H1 (cell line): ENCODE measurements around the gene AVP.
"Not testable (repeated sequence)": the region's sequence is repeated elsewhere in the genome, so short reads cannot be mapped to it uniquely, and the experiment has no call there.

Source experiments
- CHD2 ChIP-seq: IDR thresholded peaks from 2 replicates; pipeline ENCODE4 v1.6.1; 2012; ENCODE audit warnings: low read length, improper control_type of control experiment
- GABPA ChIP-seq: IDR thresholded peaks from 2 replicates; pipeline ENCODE4 v1.6.1; 2011; ENCODE audit warnings: mild to moderate bottlenecking, low read length, moderate library complexity, borderline replicate concordance; ENCODE audit not compliant: insufficient read depth
- HDAC2 ChIP-seq, 2 experiments: fragments of 300-600 bp in 1 of 2; sonication (generic) in 1 of 2; IDR thresholded peaks; 2 replicates each; pipeline ENCODE4 v1.6.1; 2011 to 2012; ENCODE audit warnings: low read depth in 2 of 2, low read length in 2 of 2, mild to moderate bottlenecking in 2 of 2, moderate library complexity in 2 of 2, borderline replicate concordance in 1 of 2, inconsistent platforms in 1 of 2
- POLR2A ChIP-seq, 2 experiments: IDR thresholded peaks; 1 replicate in 1 of 2; 2 replicates in 1 of 2; pipeline ENCODE4 v1.6.1; 2011; ENCODE audit warnings: low read depth in 2 of 2, low read length in 2 of 2, mild to moderate bottlenecking in 2 of 2; ENCODE audit errors: control extremely low read depth in 1 of 2
- POLR2AphosphoS5 ChIP-seq: IDR thresholded peaks from 2 replicates; pipeline ENCODE4 v1.6.1; 2011; ENCODE audit warnings: low read depth, low read length
- TF ChIP-seq, protein P1 (sequence below), 3 experiments: IDR thresholded peaks; 1 replicate in 2 of 3; 2 replicates in 1 of 3; pipeline versions ENCODE4 v1.5.1 to v1.6.1; 2011; ENCODE audit warnings: low read length in 3 of 3, mild to moderate bottlenecking in 3 of 3, inconsistent platforms in 2 of 3, low read depth in 1 of 3, moderate library complexity in 1 of 3; ENCODE audit not compliant: insufficient read depth in 1 of 3; ENCODE audit errors: control extremely low read depth in 1 of 3

DNA sequence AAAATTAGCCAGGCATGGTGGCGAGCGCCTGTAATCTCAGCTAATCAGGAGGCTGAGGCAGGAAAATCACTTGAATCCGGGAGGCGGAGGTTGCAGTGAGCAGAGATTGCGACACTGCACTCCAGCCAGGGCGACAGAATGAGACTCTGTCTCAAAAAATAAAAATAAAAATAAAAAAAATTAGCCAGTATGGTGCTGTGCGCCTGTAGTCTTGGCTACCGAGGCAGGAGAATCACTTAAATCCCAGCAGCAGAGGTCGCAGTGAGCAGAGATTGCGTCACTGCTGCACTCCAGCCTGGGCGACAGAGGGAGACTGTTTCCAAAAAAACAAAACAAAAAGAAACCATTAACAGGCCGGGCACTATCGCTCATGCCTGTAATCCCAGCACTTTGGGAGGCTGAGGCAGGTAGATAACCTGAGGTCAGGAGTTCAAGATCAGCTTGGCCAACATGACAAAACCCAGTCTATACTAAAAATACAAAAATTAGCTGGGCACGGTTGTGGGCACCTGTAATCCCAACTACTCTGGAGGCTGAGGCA lies 33.4 kb upstream of the AVP start:
- not testable (repeated sequence) for TF ChIP-seq GABPA; POLR2A (IDR thresholded peaks at IDR 0.05; ENCODE audit: control extremely low read depth in 1 of 2, low read depth in 2 of 2, low read length in 2 of 2); CHD2; POLR2AphosphoS5; HDAC2 (IDR thresholded peaks at IDR 0.05; ENCODE audit: borderline replicate concordance in 1 of 2, low read depth in 2 of 2, low read length in 2 of 2)
- TF ChIP-seq, protein P1, sequence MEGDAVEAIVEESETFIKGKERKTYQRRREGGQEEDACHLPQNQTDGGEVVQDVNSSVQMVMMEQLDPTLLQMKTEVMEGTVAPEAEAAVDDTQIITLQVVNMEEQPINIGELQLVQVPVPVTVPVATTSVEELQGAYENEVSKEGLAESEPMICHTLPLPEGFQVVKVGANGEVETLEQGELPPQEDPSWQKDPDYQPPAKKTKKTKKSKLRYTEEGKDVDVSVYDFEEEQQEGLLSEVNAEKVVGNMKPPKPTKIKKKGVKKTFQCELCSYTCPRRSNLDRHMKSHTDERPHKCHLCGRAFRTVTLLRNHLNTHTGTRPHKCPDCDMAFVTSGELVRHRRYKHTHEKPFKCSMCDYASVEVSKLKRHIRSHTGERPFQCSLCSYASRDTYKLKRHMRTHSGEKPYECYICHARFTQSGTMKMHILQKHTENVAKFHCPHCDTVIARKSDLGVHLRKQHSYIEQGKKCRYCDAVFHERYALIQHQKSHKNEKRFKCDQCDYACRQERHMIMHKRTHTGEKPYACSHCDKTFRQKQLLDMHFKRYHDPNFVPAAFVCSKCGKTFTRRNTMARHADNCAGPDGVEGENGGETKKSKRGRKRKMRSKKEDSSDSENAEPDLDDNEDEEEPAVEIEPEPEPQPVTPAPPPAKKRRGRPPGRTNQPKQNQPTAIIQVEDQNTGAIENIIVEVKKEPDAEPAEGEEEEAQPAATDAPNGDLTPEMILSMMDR (IDR thresholded peaks at IDR 0.05; ENCODE audit: control extremely low read depth in 1 of 3, insufficient read depth in 1 of 3, low read depth in 1 of 3, low read length in 3 of 3) = peak; percentile 77 to 99 (median 79)
